Stimulated activated memory B cell treated with anti-CD40 and anti-IgM and Interleukin-4, amounts not matched to agents 10 μg/mL and 1 μg/mL and 100 μg/mL, for 72 hours (primary cell): ENCODE measurements around the gene PODN.

Source experiments
- ATAC-seq: fragments of 150-1000 bp; cut with Tn5 transposase; 2 replicates; pipeline ENCODE4 v1.10.0; 2021
- H3K27ac Mint-ChIP-seq: one replicate; pipeline ENCODE4 v1.8.0; 2022; ENCODE audit warnings: mild to moderate bottlenecking, mixed read lengths
- H3K27me3 Mint-ChIP-seq: one replicate; pipeline ENCODE4 v1.8.0; 2022; ENCODE audit warnings: mixed read lengths
- H3K36me3 Mint-ChIP-seq: one replicate; pipeline ENCODE4 v1.8.0; 2022; ENCODE audit warnings: mixed read lengths
- H3K4me1 Mint-ChIP-seq: one replicate; pipeline ENCODE4 v1.8.0; 2022; ENCODE audit warnings: mixed read lengths
- H3K4me3 Mint-ChIP-seq: one replicate; pipeline ENCODE4 v1.8.0; 2022; ENCODE audit warnings: mild to moderate bottlenecking, moderate library complexity, mixed read lengths
- H3K9me3 Mint-ChIP-seq: one replicate; pipeline ENCODE4 v1.8.0; 2022; ENCODE audit warnings: mixed read lengths

The PODN gene

GRCh38 chr1:53110370-53111072, 48.5 kb downstream of the PODN start:
- Mint-ChIP-seq H3K27me3 (peaks cover 51% of the 10 kb centered on the region), H3K36me3 (no peaks in the 10 kb centered on the region), H3K9me3 (no peaks in the 10 kb centered on the region), H3K4me1 (no peaks in the 10 kb centered on the region), H3K27ac (no peak overlapping the region), H3K4me3 (no peak overlapping the region)
- ATAC-seq: no peak

- no peak for ATAC-seq
- H3K27ac Mint-ChIP-seq: no peak overlapping the region
- H3K4me3 Mint-ChIP-seq: no peak overlapping the region
- no peaks in the 10 kb centered on the region for H3K4me1 Mint-ChIP-seq
- peaks cover 45% of the 10 kb centered on the region for H3K27me3 Mint-ChIP-seq
- H3K9me3 Mint-ChIP-seq: no peaks in the 10 kb centered on the region
- H3K36me3 Mint-ChIP-seq: no peaks in the 10 kb centered on the region
Observed at GRCh38 chr1:53111073-53111556, 49.1 kb downstream of the PODN start.

- Mint-ChIP-seq H3K9me3 (no peaks in the 10 kb centered on the region), H3K4me1 (no peaks in the 10 kb centered on the region), H3K4me3 (no peak overlapping the region), H3K27ac (no peak overlapping the region), H3K36me3 (no peaks in the 10 kb centered on the region), H3K27me3 (peaks cover 42% of the 10 kb centered on the region)
- no peak for ATAC-seq
Observed at GRCh38 chr1:53111693-53112092, 49.7 kb downstream of the PODN start.

GRCh38 chr1:53112271-53112774, 50.3 kb downstream of the PODN start:
- no peak for ATAC-seq
- Mint-ChIP-seq H3K4me3 (no peak overlapping the region), H3K4me1 (no peaks in the 10 kb centered on the region), H3K36me3 (no peaks in the 10 kb centered on the region), H3K27me3 (peaks cover 42% of the 10 kb centered on the region), H3K27ac (no peak overlapping the region), H3K9me3 (no peaks in the 10 kb centered on the region)

GRCh38 chr1:53112861-53113260, 50.8 kb downstream of the PODN start:
- no peak overlapping the region for H3K4me3 Mint-ChIP-seq
- H3K27ac Mint-ChIP-seq: no peak overlapping the region
- H3K36me3 Mint-ChIP-seq: no peaks in the 10 kb centered on the region
- no peak for ATAC-seq
- no peaks in the 10 kb centered on the region for H3K9me3 Mint-ChIP-seq
- H3K4me1 Mint-ChIP-seq: no peaks in the 10 kb centered on the region
- H3K27me3 Mint-ChIP-seq: peaks cover 42% of the 10 kb centered on the region

- Mint-ChIP-seq H3K36me3 (no peaks in the 10 kb centered on the region), H3K4me3 (no peak overlapping the region), H3K4me1 (no peaks in the 10 kb centered on the region), H3K27ac (no peak overlapping the region), H3K27me3 (peaks cover 42% of the 10 kb centered on the region), H3K9me3 (no peaks in the 10 kb centered on the region)
- ATAC-seq: no peak
Observed at GRCh38 chr1:53114090-53114489, 52.1 kb downstream of the PODN start.

- Mint-ChIP-seq H3K4me1 (no peaks in the 10 kb centered on the region), H3K27ac (no peak overlapping the region), H3K4me3 (no peak overlapping the region), H3K36me3 (no peaks in the 10 kb centered on the region), H3K9me3 (no peaks in the 10 kb centered on the region), H3K27me3 (peaks cover 41% of the 10 kb centered on the region)
- no peak for ATAC-seq
Observed at GRCh38 chr1:53114581-53115400, 52.8 kb downstream of the PODN start.

- Mint-ChIP-seq H3K36me3 (no peaks in the 10 kb centered on the region), H3K9me3 (no peaks in the 10 kb centered on the region), H3K27me3 (peaks cover 41% of the 10 kb centered on the region), H3K4me3 (no peak overlapping the region), H3K4me1 (no peaks in the 10 kb centered on the region), H3K27ac (no peak overlapping the region)
- ATAC-seq: no peak
Observed at GRCh38 chr1:53115403-53116306, 53.6 kb downstream of the PODN start.

- no peak overlapping the region for H3K4me3 Mint-ChIP-seq
- no peak overlapping the region for H3K27ac Mint-ChIP-seq
- no peaks in the 10 kb centered on the region for H3K9me3 Mint-ChIP-seq
- ATAC-seq: no peak
- H3K4me1 Mint-ChIP-seq: no peaks in the 10 kb centered on the region
- H3K36me3 Mint-ChIP-seq: no peaks in the 10 kb centered on the region
- peaks cover 41% of the 10 kb centered on the region for H3K27me3 Mint-ChIP-seq
Observed at GRCh38 chr1:53116307-53116810, 54.3 kb downstream of the PODN start.

- Mint-ChIP-seq H3K4me1 (no peaks in the 10 kb centered on the region), H3K27ac (no peak overlapping the region), H3K36me3 (no peaks in the 10 kb centered on the region), H3K9me3 (no peaks in the 10 kb centered on the region), H3K27me3 (peaks cover 42% of the 10 kb centered on the region), H3K4me3 (no peak overlapping the region)
- ATAC-seq: no peak
Observed at GRCh38 chr1:53116933-53117600, 55.1 kb downstream of the PODN start.

- H3K27me3 Mint-ChIP-seq: peaks cover 41% of the 10 kb centered on the region
- no peaks in the 10 kb centered on the region for H3K4me1 Mint-ChIP-seq
- H3K9me3 Mint-ChIP-seq: no peaks in the 10 kb centered on the region
- ATAC-seq: no peak
- no peak overlapping the region for H3K27ac Mint-ChIP-seq
- H3K36me3 Mint-ChIP-seq: no peaks in the 10 kb centered on the region
- H3K4me3 Mint-ChIP-seq: no peak overlapping the region
Observed at GRCh38 chr1:53117836-53118235, 55.8 kb downstream of the PODN start.

- no peak for ATAC-seq
- Mint-ChIP-seq H3K36me3 (no peaks in the 10 kb centered on the region), H3K9me3 (no peaks in the 10 kb centered on the region), H3K4me3 (no peak overlapping the region), H3K27me3 (peaks cover 27% of the 10 kb centered on the region), H3K27ac (no peak overlapping the region), H3K4me1 (no peaks in the 10 kb centered on the region)
Observed at GRCh38 chr1:53120659-53121058, 58.6 kb downstream of the PODN start.

GRCh38 chr1:53121319-53122172, 59.5 kb downstream of the PODN start:
- no peak for ATAC-seq
- no peaks in the 10 kb centered on the region for H3K36me3 Mint-ChIP-seq
- H3K27ac Mint-ChIP-seq: no peak overlapping the region
- H3K4me1 Mint-ChIP-seq: no peaks in the 10 kb centered on the region
- H3K4me3 Mint-ChIP-seq: no peak overlapping the region
- H3K9me3 Mint-ChIP-seq: no peaks in the 10 kb centered on the region
- H3K27me3 Mint-ChIP-seq: peaks cover 27% of the 10 kb centered on the region
